Skeletal muscle satellite cell (primary cell): Measurements from ENCODE around the gene CDSN. TPM values are rescaled to one million over a fixed set of nuclear protein-coding genes. Genes with fewer than 3 reads are reported as not detected.
"Not testable (repeated sequence)": the region's sequence is repeated elsewhere in the genome, so short reads cannot be mapped to it uniquely, and the experiment has no call there.

ENCODE experiments used
- H3K27me3 ChIP-seq: 2 replicates; pipeline ENCODE4 v1.7.0; 2013; ENCODE audit warnings: low read length; ENCODE audit not compliant: control insufficient read depth, insufficient read depth
- H3K36me3 ChIP-seq: 2 replicates; pipeline ENCODE4 v1.7.0; 2013; ENCODE audit warnings: mild to moderate bottlenecking, control low read depth, low read length; ENCODE audit not compliant: insufficient read depth
- H3K4me1 ChIP-seq: 2 replicates; pipeline ENCODE4 v1.7.0; 2013; ENCODE audit warnings: low read length; ENCODE audit not compliant: control insufficient read depth, insufficient read depth
- H3K4me2 ChIP-seq: 2 replicates; pipeline ENCODE4 v1.7.0; 2013; ENCODE audit warnings: mild to moderate bottlenecking, low read length
- H3K4me3 ChIP-seq: 2 replicates; pipeline ENCODE4 v1.7.0; 2013; ENCODE audit warnings: low read length
- H3K9ac ChIP-seq: 2 replicates; pipeline ENCODE4 v1.7.0; 2013; ENCODE audit warnings: mild to moderate bottlenecking, low read depth, low read length, moderate library complexity
- H3K9me3 ChIP-seq: replicated peaks from 2 replicates; pipeline ENCODE4 v1.7.0; 2013; ENCODE audit warnings: mild to moderate bottlenecking, control low read depth, low read length
- total RNA-seq: library from RNA; depleted of rRNA; stranded (reverse); fragments of >200 nt; gene quantifications from 2 replicates; pipeline ENCODE4 v1.2.3, GENCODE V29; 2012; rRNA removed

Gene CDSN, protein sequence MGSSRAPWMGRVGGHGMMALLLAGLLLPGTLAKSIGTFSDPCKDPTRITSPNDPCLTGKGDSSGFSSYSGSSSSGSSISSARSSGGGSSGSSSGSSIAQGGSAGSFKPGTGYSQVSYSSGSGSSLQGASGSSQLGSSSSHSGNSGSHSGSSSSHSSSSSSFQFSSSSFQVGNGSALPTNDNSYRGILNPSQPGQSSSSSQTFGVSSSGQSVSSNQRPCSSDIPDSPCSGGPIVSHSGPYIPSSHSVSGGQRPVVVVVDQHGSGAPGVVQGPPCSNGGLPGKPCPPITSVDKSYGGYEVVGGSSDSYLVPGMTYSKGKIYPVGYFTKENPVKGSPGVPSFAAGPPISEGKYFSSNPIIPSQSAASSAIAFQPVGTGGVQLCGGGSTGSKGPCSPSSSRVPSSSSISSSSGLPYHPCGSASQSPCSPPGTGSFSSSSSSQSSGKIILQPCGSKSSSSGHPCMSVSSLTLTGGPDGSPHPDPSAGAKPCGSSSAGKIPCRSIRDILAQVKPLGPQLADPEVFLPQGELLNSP
- total RNA-seq: not detected in 2 replicates

DNA sequence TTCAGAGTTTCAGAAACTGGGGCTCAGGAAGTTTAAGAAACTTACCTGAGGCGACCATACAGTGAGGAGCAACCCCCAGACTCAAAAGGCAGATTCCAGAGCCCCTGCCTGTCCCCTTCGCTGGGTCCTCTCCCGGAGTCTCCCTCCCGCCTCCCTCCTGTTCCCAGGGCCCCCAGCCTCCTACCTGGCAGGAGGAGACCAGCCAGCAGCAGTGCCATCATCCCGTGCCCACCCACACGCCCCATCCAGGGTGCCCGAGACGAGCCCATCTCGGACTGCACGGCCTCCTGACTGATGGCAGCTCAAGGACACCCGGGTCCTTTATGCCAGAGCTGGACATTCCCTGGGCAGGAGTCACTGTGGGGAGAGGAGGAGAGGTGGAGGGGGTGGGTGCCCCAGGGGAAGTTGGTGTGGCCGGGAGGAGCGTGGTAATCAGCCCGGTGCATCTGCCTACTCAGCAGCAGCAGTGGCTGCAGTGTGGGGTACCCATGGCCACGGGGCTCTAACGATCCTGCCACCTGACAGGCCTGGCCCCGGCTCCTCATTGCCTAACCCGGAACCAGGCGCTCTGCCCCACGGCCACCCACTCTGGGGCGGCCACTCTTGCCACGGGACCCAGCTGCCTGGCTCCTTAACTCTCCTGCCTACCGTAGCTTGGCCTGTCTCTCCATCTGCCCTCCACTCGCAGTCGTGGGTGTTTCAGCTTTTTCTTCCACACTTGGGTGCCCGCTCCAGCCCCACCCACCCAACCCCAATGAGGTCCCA lies at the start of gene CDSN:
Gene CDSN (minus strand): TSS at position 296 of the 765 bp plus-strand sequence. CDS start 27 bp downstream, at position 269.
- Histone ChIP-seq H3K36me3 (no peaks in the 10 kb centered on the region), H3K4me3 (no peak within 1 kb of the TSS), H3K4me2 (no peak within 1 kb of the TSS), H3K27me3 (no peaks in the 10 kb centered on the region), H3K9me3 (no peaks in the 10 kb centered on the region), H3K4me1 (peaks cover 23% of the 10 kb centered on the region), H3K9ac (no peak within 1 kb of the TSS)

DNA sequence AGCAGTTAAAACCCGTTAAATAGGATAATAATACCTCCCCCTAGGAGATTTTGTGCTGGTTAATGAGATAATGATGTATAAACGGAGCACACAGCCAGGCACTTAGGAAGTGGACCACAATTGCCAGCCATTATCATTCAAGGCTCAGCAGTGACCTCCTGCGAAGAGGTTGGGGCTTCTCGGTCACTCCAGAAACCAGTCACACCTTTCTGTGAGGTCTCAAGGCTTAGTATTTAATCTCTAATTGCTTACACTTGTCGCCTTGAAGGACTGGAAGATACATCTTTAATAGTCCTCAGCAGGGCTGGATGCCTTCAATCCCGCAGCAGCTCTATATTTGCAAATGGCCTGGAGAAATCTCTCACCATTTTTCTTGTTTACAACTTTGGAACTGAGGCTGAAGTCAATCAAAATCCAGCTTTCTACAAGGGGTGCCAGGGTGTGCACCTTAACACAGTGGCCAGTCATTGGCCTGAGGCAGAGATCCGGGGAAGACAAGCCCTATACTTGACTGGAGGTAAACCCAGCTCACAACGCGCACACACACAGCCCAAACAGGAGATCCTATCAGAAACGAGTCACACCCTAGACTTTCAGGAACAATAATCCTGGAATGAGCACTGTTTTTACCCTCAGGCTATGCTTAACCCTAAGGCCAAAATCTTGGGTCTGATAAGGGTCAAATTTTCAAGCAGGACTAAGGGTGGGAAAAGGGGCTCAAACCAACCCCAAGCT lies 49.0 kb upstream of the CDSN start:
- Histone ChIP-seq H3K27me3 (no peaks in the 10 kb centered on the region), H3K9me3 (no peaks in the 10 kb centered on the region), H3K9ac (no peak overlapping the region), H3K4me1 (peaks cover 3% of the 10 kb centered on the region), H3K4me3 (no peak overlapping the region), H3K4me2 (no peak overlapping the region), H3K36me3 (no peaks in the 10 kb centered on the region)

DNA sequence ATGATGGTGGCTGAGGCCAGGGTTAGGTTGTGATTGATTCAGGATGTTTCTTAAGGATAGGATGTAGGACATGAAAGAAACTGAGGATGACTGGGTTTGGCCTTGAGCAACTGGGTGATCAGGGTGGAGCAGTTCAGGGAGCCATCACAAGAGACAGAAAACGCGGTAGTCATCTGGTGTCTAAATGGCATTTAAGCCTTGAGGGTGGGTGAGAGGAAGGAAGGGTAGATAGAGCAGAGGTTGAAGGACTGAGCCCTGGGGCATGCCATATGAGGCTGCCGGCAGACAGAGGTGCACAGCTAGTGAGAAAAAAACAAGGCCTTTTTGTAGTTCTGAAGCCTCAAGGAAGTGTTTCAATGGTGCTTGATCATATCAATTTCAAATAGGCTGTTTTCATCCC lies 48.4 kb upstream of the CDSN start:
- Histone ChIP-seq H3K36me3 (no peaks in the 10 kb centered on the region), H3K4me1 (peaks cover 3% of the 10 kb centered on the region), H3K9me3 (no peaks in the 10 kb centered on the region), H3K4me2 (no peak overlapping the region), H3K4me3 (no peak overlapping the region), H3K9ac (no peak overlapping the region), H3K27me3 (no peaks in the 10 kb centered on the region)

DNA sequence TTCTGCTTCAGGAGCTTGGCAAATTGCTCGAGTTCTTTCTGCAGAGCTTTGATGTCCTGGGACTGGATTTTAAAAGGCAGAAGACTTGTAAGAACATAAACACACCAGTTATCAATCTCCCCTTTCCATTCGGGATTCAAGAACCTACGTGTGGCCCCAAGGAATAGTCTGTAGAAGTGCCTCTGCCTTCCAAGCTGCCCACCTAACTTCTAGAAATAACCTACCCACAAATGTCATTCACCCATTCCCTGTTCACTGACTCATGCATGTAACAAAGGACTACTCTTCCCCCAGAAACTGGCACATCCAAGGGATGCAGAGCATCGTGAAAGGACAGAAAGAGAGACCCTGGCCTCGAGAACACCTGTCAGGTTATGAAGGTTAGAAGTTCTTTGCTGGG lies 45.7 kb upstream of the CDSN start:
- Histone ChIP-seq H3K4me3 (no peak overlapping the region), H3K9ac (no peak overlapping the region), H3K36me3 (peaks cover 16% of the 10 kb centered on the region), H3K4me2 (no peak overlapping the region), H3K4me1 (no peaks in the 10 kb centered on the region), H3K27me3 (no peaks in the 10 kb centered on the region), H3K9me3 (no peaks in the 10 kb centered on the region)

DNA sequence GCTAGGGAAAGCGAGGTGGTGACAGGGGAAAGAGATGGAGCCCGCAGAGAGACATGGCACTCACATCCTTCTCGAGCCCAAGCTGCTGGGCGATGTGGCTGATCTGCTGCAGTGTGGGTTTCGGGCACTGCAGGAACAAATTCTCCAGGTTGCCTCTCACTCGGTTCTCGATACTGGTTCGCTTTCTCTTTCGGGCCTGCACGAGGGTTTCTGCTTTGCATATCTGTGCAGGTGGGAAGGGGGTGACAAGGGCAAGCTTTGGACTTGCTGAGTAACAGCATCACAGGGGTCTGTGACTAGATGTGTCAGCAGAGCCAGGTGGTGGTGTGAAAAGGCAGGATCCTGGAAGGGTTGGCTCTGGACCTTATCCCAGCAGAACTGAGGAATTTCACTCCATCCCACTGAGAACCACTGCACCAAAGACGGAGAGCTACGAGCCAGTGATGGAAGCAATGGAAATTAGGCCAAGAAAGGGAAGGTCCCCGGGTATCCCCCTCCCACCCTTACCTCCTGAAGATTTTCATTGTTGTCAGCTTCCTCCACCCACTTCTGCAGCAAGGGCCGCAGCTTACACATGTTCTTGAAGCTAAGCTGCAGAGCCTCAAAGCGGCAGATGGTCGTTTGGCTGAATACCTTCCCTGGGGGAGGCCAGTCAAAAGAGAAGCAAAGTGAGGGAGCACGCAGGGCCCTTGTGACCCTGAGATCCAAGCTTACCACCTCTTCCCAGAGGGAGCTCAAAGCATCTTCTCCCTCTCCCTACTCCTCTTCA lies 45.0 kb upstream of the CDSN start:
- not testable (repeated sequence) for H3K4me2 ChIP-seq, H3K27me3 ChIP-seq

DNA sequence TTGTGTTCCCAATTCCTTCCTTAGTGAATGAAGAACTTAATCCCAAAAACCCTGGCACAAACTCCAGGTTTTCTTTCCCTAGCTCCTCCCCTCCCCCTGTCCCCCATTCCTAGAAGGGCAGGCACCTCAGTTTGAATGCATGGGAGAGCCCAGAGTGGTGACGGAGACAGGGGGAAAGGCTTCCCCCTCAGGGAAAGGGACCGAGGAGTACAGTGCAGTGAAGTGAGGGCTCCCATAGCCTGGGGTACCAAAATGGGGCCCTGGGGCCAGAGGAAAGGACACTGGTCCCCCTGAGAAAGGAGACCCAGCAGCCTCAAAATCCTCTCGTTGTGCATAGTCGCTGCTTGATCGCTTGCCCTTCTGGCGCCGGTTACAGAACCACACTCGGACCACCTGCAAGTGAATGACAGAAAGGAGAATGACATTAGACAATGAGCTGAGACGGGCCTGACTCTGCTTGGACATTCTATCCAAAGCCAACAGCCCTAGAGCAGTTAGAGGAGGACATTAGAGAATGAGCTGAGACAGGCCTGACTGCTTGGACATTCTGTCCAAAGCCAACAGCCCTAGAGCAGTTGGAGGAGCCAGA lies 44.3 kb upstream of the CDSN start:
- not testable (repeated sequence) for H3K27me3 ChIP-seq, H3K4me1 ChIP-seq, H3K4me3 ChIP-seq, H3K4me2 ChIP-seq, H3K9ac ChIP-seq, H3K9me3 ChIP-seq
- peaks cover 16% of the 10 kb centered on the region for H3K36me3 ChIP-seq

More for the DNA sequence above, 45.0 kb upstream of the CDSN start:
- not testable (repeated sequence) for H3K4me3 ChIP-seq, H3K9ac ChIP-seq, H3K4me1 ChIP-seq, H3K9me3 ChIP-seq
- H3K36me3 ChIP-seq: peaks cover 16% of the 10 kb centered on the region

DNA sequence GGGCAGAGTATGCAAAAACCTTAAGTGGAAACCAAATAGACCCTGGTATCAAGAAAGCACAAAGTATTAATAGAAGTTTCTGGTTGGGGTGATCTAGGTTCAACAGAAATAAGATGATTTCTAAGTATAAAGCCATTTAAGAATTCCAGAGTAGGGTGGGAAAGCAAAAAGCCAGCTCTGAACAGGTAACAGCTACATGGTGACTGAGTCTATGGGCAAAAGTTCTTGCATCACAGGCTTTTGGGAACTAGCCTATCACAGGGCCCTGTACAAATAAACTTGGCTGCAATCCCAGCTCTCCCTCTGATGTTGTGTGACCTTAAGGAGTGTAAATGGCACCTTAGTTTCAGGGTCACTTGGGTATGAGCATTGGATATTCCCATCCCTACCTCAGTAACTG lies 43.7 kb upstream of the CDSN start:
- Histone ChIP-seq H3K4me3 (no peak overlapping the region), H3K9me3 (no peaks in the 10 kb centered on the region), H3K36me3 (peaks cover 16% of the 10 kb centered on the region), H3K4me2 (no peak overlapping the region), H3K9ac (no peak overlapping the region), H3K27me3 (no peaks in the 10 kb centered on the region), H3K4me1 (peaks cover 11% of the 10 kb centered on the region)

DNA sequence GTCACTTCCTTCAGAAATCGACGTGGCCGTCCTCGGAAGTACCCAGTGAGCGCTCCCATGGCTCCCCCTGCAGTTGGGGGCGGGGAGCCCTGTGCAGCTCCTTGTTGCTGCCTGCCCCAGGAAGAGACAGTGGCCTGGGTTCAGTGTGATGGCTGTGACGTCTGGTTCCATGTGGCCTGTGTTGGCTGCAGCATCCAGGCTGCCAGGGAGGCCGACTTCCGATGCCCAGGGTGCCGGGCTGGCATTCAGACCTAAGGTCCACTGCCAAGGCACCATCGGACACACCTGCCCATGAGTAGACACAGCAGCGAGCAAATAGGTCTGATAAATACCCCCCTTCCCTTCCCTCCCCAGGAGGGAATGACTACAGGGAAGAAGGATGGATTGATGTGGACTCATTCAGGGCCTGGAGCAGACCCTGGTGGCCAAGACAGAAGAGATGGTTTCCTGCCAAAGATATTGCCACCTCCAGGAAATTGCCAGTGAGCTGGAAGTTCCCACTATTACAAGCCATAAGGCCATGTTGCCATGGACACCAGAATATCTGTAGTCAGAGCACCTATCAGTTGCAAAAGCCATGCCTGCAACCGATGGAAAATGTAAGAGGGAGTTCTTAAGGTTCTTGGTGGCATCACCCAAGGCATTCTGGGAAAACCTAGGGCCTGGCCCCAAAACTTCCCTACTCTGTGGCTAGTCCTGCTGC lies 42.4 kb upstream of the CDSN start:
- Histone ChIP-seq H3K4me3 (no peak overlapping the region), H3K36me3 (peaks cover 16% of the 10 kb centered on the region), H3K4me1 (peaks cover 13% of the 10 kb centered on the region), H3K9me3 (no peaks in the 10 kb centered on the region), H3K9ac (no peak overlapping the region), H3K27me3 (no peaks in the 10 kb centered on the region), H3K4me2 (no peak overlapping the region)

DNA sequence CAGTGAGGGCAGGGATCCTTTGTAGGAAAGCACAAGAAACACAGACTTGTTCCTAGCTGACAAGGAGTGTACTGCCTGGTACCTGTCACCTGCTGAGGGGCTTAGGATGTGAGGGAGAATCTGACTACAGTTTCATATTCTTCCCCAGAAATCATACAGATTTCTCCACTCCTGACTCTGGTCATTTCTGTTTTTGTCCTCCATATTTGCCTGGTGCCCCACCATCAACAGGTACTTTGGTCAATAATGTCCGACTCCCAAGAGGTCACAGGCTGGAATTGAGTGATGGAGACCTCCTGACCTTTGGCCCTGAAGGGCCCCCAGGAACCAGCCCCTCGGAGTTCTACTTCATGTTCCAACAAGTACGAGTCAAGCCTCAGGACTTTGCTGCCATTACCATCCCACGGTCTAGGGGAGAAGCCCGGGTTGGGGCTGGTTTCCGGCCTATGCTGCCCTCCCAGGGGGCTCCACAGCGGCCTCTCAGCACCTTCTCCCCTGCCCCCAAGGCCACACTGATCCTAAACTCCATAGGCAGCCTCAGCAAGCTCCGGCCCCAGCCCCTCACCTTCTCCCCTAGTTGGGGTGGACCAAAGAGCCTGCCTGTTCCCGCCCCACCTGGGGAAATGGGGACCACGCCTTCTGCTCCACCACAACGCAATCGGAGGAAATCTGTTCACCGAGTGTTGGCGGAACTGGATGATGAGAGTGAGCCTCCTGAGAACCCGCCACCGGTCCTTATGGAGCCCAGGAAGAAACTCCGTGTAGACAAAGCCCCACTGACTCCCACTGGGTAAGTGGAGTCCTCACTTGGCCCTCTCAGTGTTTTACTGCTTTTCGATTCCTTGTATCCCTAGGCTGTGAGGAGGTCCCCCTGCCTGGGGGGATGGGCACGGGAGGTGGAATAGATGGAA lies 41.2 kb upstream of the CDSN start:
- Histone ChIP-seq H3K27me3 (no peaks in the 10 kb centered on the region), H3K9me3 (no peaks in the 10 kb centered on the region), H3K9ac (no peak overlapping the region), H3K4me1 (peaks cover 17% of the 10 kb centered on the region), H3K4me2 (no peak overlapping the region), H3K36me3 (peaks cover 16% of the 10 kb centered on the region), H3K4me3 (no peak overlapping the region)
